ENCODE data around the gene CLK2. TPM values are rescaled to one million over a fixed set of nuclear protein-coding genes. Genes with fewer than 3 reads are reported as not detected.

The CLK2 gene
- total and polyA plus RNA-seq, 9 of the 15 experiments (the other 6 are each of a cell fraction or from before 2014, with no cell fraction given): 13.5 to 81.4 (median 39.6) TPM

DNA sequence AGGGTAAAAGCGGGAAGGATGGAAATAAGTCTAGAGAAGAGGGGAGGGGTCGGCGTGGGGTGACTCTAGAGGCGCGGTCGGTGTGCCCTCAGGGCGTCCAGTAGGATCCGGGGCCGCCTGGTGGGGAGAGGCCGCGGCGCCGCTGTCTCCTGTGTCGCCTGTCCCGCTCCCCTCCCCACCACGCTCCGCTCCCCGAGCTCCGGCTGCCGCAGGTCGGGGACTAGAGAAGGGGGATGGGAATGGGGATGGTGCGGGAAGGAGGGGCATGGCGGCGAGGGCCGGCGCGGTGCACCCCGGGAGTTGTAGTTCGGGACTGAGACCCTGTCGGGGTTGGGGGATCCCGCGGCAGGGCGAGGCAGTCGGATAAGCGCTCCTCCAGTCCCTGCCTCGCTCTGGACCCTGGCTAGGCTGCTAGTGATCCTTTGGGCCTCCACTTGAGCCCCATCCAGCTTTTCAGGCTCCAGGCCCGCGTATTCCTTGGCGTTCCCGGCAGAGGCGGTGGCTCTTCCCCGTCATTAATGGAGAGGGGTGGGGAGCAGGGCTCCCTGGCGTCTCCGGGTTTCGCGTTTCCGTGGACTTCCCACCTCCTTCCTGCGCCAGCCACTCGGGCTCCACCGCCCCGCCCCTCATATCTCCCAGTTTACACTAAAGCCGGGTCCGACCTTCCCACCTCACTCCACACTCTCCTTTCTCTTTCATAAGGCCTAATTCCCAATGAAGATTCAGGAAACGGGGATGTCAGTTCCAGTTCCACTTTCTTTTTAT is 17.9 kb downstream of the CLK2 start, which contains the start of gene ENTREP3 (continued):
- TF ChIP-seq, protein P1, sequence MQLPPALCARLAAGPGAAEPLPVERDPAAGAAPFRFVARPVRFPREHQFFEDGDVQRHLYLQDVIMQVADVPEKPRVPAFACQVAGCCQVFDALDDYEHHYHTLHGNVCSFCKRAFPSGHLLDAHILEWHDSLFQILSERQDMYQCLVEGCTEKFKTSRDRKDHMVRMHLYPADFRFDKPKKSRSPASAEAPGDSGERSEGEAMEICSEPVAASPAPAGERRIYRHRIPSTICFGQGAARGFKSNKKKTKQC (CRISPR knock-in tag; IDR thresholded peaks at IDR 0.05): no peak
- peak; percentile 37; the same call in 1 of the 2 replicates for TF ChIP-seq ESRRA (IDR thresholded peaks at IDR 0.05; ENCODE audit: borderline replicate concordance, low read depth)
- TF ChIP-seq, protein P2, sequence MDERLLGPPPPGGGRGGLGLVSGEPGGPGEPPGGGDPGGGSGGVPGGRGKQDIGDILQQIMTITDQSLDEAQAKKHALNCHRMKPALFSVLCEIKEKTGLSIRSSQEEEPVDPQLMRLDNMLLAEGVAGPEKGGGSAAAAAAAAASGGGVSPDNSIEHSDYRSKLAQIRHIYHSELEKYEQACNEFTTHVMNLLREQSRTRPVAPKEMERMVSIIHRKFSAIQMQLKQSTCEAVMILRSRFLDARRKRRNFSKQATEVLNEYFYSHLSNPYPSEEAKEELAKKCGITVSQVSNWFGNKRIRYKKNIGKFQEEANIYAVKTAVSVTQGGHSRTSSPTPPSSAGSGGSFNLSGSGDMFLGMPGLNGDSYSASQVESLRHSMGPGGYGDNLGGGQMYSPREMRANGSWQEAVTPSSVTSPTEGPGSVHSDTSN (CRISPR knock-in tag; IDR thresholded peaks at IDR 0.05; ENCODE audit: low read depth): no peak
- TF ChIP-seq, protein P2 (tag; conservative IDR thresholded peaks at IDR 0.05; ENCODE audit: low read depth): no peak
- no peak for TF ChIP-seq SAFB2 (IDR thresholded peaks at IDR 0.05; ENCODE audit: borderline replicate concordance, low read depth, low read length, severe bottlenecking)
- TF ChIP-seq PRPF4 (IDR thresholded peaks at IDR 0.05; ENCODE audit: insufficient read depth, low read depth, low read length, poor library complexity, severe bottlenecking): no peak
- TF ChIP-seq DMBX1 (CRISPR knock-in tag; IDR thresholded peaks at IDR 0.05; ENCODE audit: borderline replicate concordance): no peak
- no peak for TF ChIP-seq POLR2AphosphoS2 (IDR thresholded peaks at IDR 0.05; ENCODE audit: low read length)
- TF ChIP-seq, protein P3, sequence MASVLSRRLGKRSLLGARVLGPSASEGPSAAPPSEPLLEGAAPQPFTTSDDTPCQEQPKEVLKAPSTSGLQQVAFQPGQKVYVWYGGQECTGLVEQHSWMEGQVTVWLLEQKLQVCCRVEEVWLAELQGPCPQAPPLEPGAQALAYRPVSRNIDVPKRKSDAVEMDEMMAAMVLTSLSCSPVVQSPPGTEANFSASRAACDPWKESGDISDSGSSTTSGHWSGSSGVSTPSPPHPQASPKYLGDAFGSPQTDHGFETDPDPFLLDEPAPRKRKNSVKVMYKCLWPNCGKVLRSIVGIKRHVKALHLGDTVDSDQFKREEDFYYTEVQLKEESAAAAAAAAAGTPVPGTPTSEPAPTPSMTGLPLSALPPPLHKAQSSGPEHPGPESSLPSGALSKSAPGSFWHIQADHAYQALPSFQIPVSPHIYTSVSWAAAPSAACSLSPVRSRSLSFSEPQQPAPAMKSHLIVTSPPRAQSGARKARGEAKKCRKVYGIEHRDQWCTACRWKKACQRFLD (CRISPR knock-in tag; IDR thresholded peaks at IDR 0.05): no peak
- TF ChIP-seq ZNF583 (CRISPR knock-in tag; IDR thresholded peaks at IDR 0.05): no peak
- TF ChIP-seq ATF7 (IDR thresholded peaks at IDR 0.05): peak; percentile 63
- TF ChIP-seq, protein P4, sequence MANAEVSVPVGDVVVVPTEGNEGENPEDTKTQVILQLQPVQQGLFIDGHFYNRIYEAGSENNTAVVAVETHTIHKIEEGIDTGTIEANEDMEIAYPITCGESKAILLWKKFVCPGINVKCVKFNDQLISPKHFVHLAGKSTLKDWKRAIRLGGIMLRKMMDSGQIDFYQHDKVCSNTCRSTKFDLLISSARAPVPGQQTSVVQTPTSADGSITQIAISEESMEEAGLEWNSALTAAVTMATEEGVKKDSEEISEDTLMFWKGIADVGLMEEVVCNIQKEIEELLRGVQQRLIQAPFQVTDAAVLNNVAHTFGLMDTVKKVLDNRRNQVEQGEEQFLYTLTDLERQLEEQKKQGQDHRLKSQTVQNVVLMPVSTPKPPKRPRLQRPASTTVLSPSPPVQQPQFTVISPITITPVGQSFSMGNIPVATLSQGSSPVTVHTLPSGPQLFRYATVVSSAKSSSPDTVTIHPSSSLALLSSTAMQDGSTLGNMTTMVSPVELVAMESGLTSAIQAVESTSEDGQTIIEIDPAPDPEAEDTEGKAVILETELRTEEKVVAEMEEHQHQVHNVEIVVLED (CRISPR knock-in tag; IDR thresholded peaks at IDR 0.05): no peak
- no peak for TF ChIP-seq ZNF41 (CRISPR knock-in tag; conservative IDR thresholded peaks at IDR 0.05)
- no peak for TF ChIP-seq ETS2 (tag; IDR thresholded peaks at IDR 0.05; ENCODE audit: borderline replicate concordance, poor library complexity, severe bottlenecking)
